Hepatocyte (in vitro differentiated cells): ENCODE data around the gene ANKFN1.

Source experiments
- CTCF ChIP-seq: fragments of 200-600 bp; sonication (generic); IDR thresholded peaks from 2 replicates; pipeline ENCODE4 v1.5.1; 2016; ENCODE audit warnings: antibody characterized with exemption, mild to moderate bottlenecking; ENCODE audit not compliant: poor library complexity
- EZH2 ChIP-seq: fragments of 200-600 bp; sonication (generic); IDR thresholded peaks from 2 replicates; pipeline ENCODE4 v1.6.1; 2016; ENCODE audit warnings: antibody characterized with exemption, mild to moderate bottlenecking, borderline replicate concordance
- EZH2phosphoT487 ChIP-seq: fragments of 200-600 bp; sonication (generic); IDR thresholded peaks from one replicate; pipeline ENCODE4 v1.6.1; 2018; ENCODE audit warnings: antibody characterized with exemption, mild to moderate bottlenecking, low read depth, moderate library complexity; ENCODE audit not compliant: unreplicated experiment, severe bottlenecking

GRCh38 chr17:56448371-56448770, 295.1 kb downstream of the ANKFN1 start:
- TF ChIP-seq CTCF = no peak
- no peak for TF ChIP-seq EZH2
- TF ChIP-seq EZH2phosphoT487 = no peak
